Testis (tissue), 3 donors: Measurements from ENCODE around the gene KIAA0232. TPM values are rescaled to one million over a fixed set of nuclear protein-coding genes. Genes with fewer than 3 reads are reported as not detected.
A peak's percentile ranks its signal among the peaks of the same experiment; 100 is the strongest.

Experiments used
- DNase-seq: peaks from one replicate; pipeline ENCODE4 v3.0.0-alpha.2; 2019
- H3K27ac ChIP-seq, 2 donors: fragments of 200-600 bp; sonication (generic); one replicate each; pipeline ENCODE4 v1.5.1; 2019
- H3K27me3 ChIP-seq: fragments of 200-600 bp; sonication (generic); one replicate; pipeline ENCODE4 v1.5.1; 2019
- H3K36me3 ChIP-seq: fragments of 200-600 bp; sonication (generic); one replicate; pipeline ENCODE4 v1.5.1; 2017; ENCODE audit warnings: low read depth; ENCODE audit errors: missing control alignments
- H3K4me1 ChIP-seq: fragments of 200-600 bp; sonication (generic); one replicate; pipeline ENCODE4 v1.5.1; 2019
- H3K4me3 ChIP-seq, 2 donors: fragments of 200-600 bp; sonication (generic); one replicate each; pipeline ENCODE4 v1.5.1; 2017 to 2019
- H3K9me3 ChIP-seq: fragments of 200-600 bp; sonication (generic); one replicate; pipeline ENCODE4 v1.5.1; 2017
- POLR2A ChIP-seq: fragments of 450-650 bp; IDR thresholded peaks from one replicate; pipeline ENCODE4 v1.6.1; 2017; ENCODE audit warnings: antibody characterized with exemption, mild to moderate bottlenecking, moderate library complexity
- WGBS, 2 donors: methylation state at CpG; one replicate each; pipeline ENCODE4 v1.1.5; 2018; 5-methylcytosine and 5-hydroxymethylcytosine counted together
- intact Hi-C: fragments of 100-400 bp; cut with DNase I; formaldehyde crosslinking; loops from one replicate; pipeline ENCODE4 v1.15.1; 2023; ENCODE audit warnings: low total_unique reads
- polyA plus RNA-seq: library from polyadenylated mRNA; stranded (reverse); fragments of 350-450 nt; fragmentation: Illumina TruSeq; extraction: RNeasy Lipid Tissue Mini Kit (QIAGEN cat#74804); gene quantifications from one replicate; pipeline ENCODE4 v1.2.3, GENCODE V29; 2014; ENCODE audit warnings: low read depth, low replicate concordance; ENCODE audit not compliant: insufficient read depth
- total RNA-seq, 2 donors: library from RNA; depleted of rRNA; stranded (reverse); fragments of >200 nt; gene quantifications; one replicate each; pipeline ENCODE4 v1.2.3, GENCODE V29; 2016
- TF ChIP-seq, protein P1 (sequence below), 3 experiments: fragments of 450-650 bp in 2 of 3; fragments of 200-600 bp in 1 of 3; sonication (generic) in 1 of 3; IDR thresholded peaks; one replicate each; pipeline ENCODE4 v1.5.1; 2016 to 2019; ENCODE audit warnings: antibody characterized with exemption in 3 of 3, mild to moderate bottlenecking in 2 of 3, moderate library complexity in 1 of 3

KIAA0232 gene
- total and polyA plus RNA-seq, 3 donors from 2014 or later: 22.7 to 48.0 (median 47.9) TPM

DNA sequence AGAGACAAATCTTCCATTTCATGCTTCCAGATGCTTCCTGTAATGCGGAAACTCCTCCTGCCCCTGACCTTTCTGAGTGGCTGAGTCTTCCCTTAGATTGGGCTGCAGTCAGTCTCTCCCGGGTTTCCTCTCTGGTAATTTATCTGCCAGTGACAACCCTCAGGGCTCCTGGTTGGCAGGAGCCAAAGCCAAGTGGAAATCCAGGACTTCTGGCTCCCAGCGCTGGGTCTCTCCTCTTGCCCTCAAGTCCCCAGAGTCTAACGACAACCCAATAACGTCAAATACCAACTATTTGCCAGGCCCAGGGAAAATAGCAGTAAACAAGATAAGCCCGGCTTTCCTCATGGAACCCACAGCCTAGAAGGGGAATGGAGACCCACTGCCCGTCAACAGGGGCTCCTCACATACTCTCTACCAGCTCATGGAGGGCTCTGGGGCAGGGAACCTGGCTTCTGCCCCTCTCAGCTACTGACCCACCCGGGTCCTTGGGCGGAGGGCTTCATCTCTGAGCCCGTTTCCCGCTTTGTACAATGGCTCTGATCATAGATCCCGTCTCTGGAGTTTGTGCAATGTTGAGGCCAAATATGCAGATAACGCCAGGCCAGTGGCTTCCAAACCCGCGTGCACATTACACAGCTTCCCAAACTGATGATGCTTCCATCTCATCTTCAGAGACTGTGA, 126.0 kb downstream of the KIAA0232 start:
- DNase-seq: no peak
- WGBS, 2 donors: 11 to 26% methylated on average over 5 to 15 of the region's 15 CpGs
- Histone ChIP-seq H3K36me3 (no peaks in the 10 kb centered on the region), H3K4me1 (peaks cover 15% of the 10 kb centered on the region), H3K4me3 (peak overlapping the region; percentile 79), H3K27me3 (no peaks in the 10 kb centered on the region), H3K9me3 (no peaks in the 10 kb centered on the region), H3K27ac (peak overlapping the region; percentile 96 to 99)
- no peak for TF ChIP-seq POLR2A
- TF ChIP-seq, protein P1, sequence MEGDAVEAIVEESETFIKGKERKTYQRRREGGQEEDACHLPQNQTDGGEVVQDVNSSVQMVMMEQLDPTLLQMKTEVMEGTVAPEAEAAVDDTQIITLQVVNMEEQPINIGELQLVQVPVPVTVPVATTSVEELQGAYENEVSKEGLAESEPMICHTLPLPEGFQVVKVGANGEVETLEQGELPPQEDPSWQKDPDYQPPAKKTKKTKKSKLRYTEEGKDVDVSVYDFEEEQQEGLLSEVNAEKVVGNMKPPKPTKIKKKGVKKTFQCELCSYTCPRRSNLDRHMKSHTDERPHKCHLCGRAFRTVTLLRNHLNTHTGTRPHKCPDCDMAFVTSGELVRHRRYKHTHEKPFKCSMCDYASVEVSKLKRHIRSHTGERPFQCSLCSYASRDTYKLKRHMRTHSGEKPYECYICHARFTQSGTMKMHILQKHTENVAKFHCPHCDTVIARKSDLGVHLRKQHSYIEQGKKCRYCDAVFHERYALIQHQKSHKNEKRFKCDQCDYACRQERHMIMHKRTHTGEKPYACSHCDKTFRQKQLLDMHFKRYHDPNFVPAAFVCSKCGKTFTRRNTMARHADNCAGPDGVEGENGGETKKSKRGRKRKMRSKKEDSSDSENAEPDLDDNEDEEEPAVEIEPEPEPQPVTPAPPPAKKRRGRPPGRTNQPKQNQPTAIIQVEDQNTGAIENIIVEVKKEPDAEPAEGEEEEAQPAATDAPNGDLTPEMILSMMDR (IDR thresholded peaks at IDR 0.05): no peak
- intact Hi-C loops: loop anchor here (5.0 kb wide), 1 partner anchor 79 kb away; no protein-coding TSS in a partner anchor

GRCh38 chr4:6909113-6909969, 126.8 kb downstream of the KIAA0232 start, which contains the start of gene TBC1D14:
TSS of gene TBC1D14 (plus strand) at chr4:6909826. CDS start at chr4:6923390, 13,564 bp downstream.
- Histone ChIP-seq H3K4me1 (peaks cover 15% of the 10 kb centered on the region), H3K36me3 (no peaks in the 10 kb centered on the region), H3K27me3 (no peaks in the 10 kb centered on the region), H3K4me3 (peak within 1 kb of the TSS; percentile 79), H3K27ac (peak within 1 kb of the TSS; percentile 96 to 99), H3K9me3 (no peaks in the 10 kb centered on the region)
- peak; percentile 92 for DNase-seq
- TF ChIP-seq, protein P1 (IDR thresholded peaks at IDR 0.05): peak in 2 of 3 experiments; percentile 28 to 59
- no peak for TF ChIP-seq POLR2A
- WGBS, 2 donors: 1 to 3% methylated on average over 16 to 87 of the region's 108 CpGs
- intact Hi-C loops: loop anchor here (5.0 kb wide), 1 partner anchor 78 kb away; no protein-coding TSS in a partner anchor

- H3K36me3 ChIP-seq: no peaks in the 10 kb centered on the region
- peak overlapping the region; percentile 79 for H3K4me3 ChIP-seq
- no peaks in the 10 kb centered on the region for H3K9me3 ChIP-seq
- H3K27ac ChIP-seq: peak overlapping the region; percentile 35 to 99
- 1% methylated on average over 57 of the region's 58 CpGs; no CpG with 5 or more reads in 1 of the 2 donors for WGBS, 2 donors
- no peak for DNase-seq
- H3K27me3 ChIP-seq: no peaks in the 10 kb centered on the region
- intact Hi-C loops: loop anchor here (5.0 kb wide), 1 partner anchor 77 kb away; no protein-coding TSS in a partner anchor
- peaks cover 15% of the 10 kb centered on the region for H3K4me1 ChIP-seq
- no peak for TF ChIP-seq POLR2A
- TF ChIP-seq, protein P1 (IDR thresholded peaks at IDR 0.05): no peak
These were observed 127.4 kb downstream of the KIAA0232 start for GRCh38 chr4:6909970-6910339.

DNA sequence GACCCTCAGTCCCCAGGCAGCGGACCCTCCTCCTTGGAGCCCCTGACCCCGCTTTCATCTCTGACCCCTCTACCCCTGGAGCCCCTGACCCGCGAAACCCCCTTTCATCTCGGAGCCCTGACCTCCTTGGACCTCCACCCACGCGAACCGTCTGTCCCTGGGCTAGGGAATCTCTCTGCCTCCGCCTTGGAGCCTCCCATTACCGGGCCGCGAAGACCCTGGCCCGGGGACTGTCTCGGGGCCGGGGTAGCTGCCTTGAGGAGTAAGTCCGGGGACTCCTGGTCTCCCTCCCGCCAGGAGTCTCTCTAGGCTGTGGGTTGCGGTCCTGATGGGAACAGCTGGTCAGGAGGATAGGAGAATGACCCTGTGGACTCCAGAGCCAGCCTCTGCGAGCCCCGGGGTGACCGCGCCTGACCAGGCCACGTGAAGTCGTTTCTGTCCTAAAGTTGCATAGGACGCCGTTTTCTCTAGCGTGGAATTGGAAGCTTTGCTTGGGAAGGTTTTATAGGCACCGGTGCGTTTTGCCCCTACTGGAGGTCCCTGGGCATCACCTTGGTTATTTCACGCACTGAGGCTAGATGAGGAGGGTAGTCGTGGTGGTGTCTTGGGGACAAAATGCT, 127.9 kb downstream of the KIAA0232 start:
- 11 to 13% methylated on average over 25 to 31 of the region's 31 CpGs for WGBS, 2 donors
- no peaks in the 10 kb centered on the region for H3K36me3 ChIP-seq
- peaks cover 15% of the 10 kb centered on the region for H3K4me1 ChIP-seq
- H3K9me3 ChIP-seq: no peaks in the 10 kb centered on the region
- peak overlapping the region; percentile 79 for H3K4me3 ChIP-seq
- no peak for TF ChIP-seq POLR2A
- TF ChIP-seq, protein P1 (IDR thresholded peaks at IDR 0.05): no peak
- DNase-seq: peak; percentile 34
- H3K27ac ChIP-seq: peak overlapping the region; percentile 35 to 99
- intact Hi-C loops: no loop called here
- no peaks in the 10 kb centered on the region for H3K27me3 ChIP-seq
